K562 (cell line): Measurements from ENCODE around the gene YJEFN3. TPM values are rescaled to one million over a fixed set of nuclear protein-coding genes. Genes with fewer than 3 reads are reported as not detected.

Experiments
- ATAC-seq: fragments of 200-7000 bp; cut with Tn5 transposase; 3 replicates; pipeline ENCODE4 v1.9.1; 2020; ENCODE audit warnings: moderate library complexity
- BruUV-seq: library from RNA; stranded (reverse); fragments of 400-500 nt; replicated peaks from 2 replicates; lab custom pipeline; 2021; lab: Mats Ljungman, UMichigan
- CTCF ChIA-PET: fragments of 300-600 bp; formaldehyde crosslinking; extraction: SDS; loops from one replicate; lab custom pipeline; 2021; ENCODE audit warnings: low intra/inter-chr PET ratio; lab: Yijun Ruan, JAX
- POLR2A ChIA-PET: fragments of 300-600, 350-650 bp; sonication (Branson Sonifier 250); formaldehyde crosslinking; extraction: SDS; loops from one replicate; lab custom pipeline; 2021; ENCODE audit warnings: antibody characterized with exemption, inconsistent platforms; lab: Yijun Ruan, JAX
- DNase-seq, 4 experiments: peaks; one replicate each; pipeline versions ENCODE4 v3.0.0 to v3.0.0-alpha.2; 2011 to 2018; ENCODE audit warnings: low spot score in 3 of 4, mixed read lengths in 3 of 4; ENCODE audit errors: extremely low read depth in 1 of 4
- FAIRE-seq: peaks from 2 replicates; lab custom pipeline; 2011; peaks lifted over from hg19 to GRCh38; lab: Jason Lieb, UNC
- H2AFZ ChIP-seq: 2 replicates; pipeline ENCODE4 v1.6.0; 2011; ENCODE audit warnings: low read depth, low read length, control low read depth, inconsistent platforms
- H3K27ac ChIP-seq: fragments of 200-600 bp; 3 replicates; pipeline ENCODE4 v1.8.0; 2011; ENCODE audit warnings: low read depth, mild to moderate bottlenecking, control low read depth, inconsistent platforms, low read length, moderate library complexity, mixed read lengths; ENCODE audit errors: extremely low read depth
- H3K27me3 ChIP-seq, 2 experiments: fragments of 300-600 bp in 1 of 2; 2 replicates in 1 of 2; 3 replicates in 1 of 2; pipeline versions ENCODE4 v1.6.0 to v1.8.0; 2011; ENCODE audit warnings: inconsistent platforms in 2 of 2, low read length in 2 of 2, mild to moderate bottlenecking in 1 of 2, mixed read lengths in 1 of 2, moderate library complexity in 1 of 2; ENCODE audit not compliant: control insufficient read depth in 2 of 2, insufficient read depth in 2 of 2
- H3K36me3 ChIP-seq: fragments of 300-600 bp; 3 replicates; pipeline ENCODE4 v1.8.0; 2011; ENCODE audit warnings: mild to moderate bottlenecking, low read length, inconsistent platforms; ENCODE audit not compliant: control insufficient read depth, insufficient read depth
- H3K4me1 ChIP-seq, 2 experiments: fragments of 200-600 bp in 1 of 2; replicated peaks in 1 of 2; 2 replicates in 1 of 2; 3 replicates in 1 of 2; pipeline versions ENCODE4 v1.5.1 to v1.8.0; 2011; ENCODE audit warnings: inconsistent platforms in 2 of 2, low read length in 2 of 2, mild to moderate bottlenecking in 1 of 2, mixed read lengths in 1 of 2, moderate library complexity in 1 of 2; ENCODE audit not compliant: control insufficient read depth in 2 of 2, insufficient read depth in 2 of 2
- H3K4me2 ChIP-seq: 2 replicates; pipeline ENCODE4 v1.6.1; 2011; ENCODE audit warnings: low read length, control low read depth, inconsistent platforms, mixed read lengths; ENCODE audit not compliant: insufficient read depth
- H3K4me3 ChIP-seq: fragments of 200-600 bp; sonication (generic), shearing (Covaris generic); 2 replicates; pipeline ENCODE4 v1.5.1; 2016; ENCODE audit warnings: control low read depth, inconsistent platforms
- H3K79me2 ChIP-seq: fragments of 200-600 bp; 3 replicates; pipeline ENCODE4 v1.8.0; 2011; ENCODE audit warnings: low read length, inconsistent platforms; ENCODE audit not compliant: control insufficient read depth, insufficient read depth
- H3K9ac ChIP-seq, 2 experiments: 2 replicates each; pipeline versions ENCODE4 v1.6.0 to v1.6.1; 2011; ENCODE audit warnings: low read depth in 2 of 2, low read length in 2 of 2, control low read depth in 1 of 2, inconsistent platforms in 1 of 2, mild to moderate bottlenecking in 1 of 2, mixed read lengths in 1 of 2; ENCODE audit not compliant: insufficient read depth in 1 of 2
- H3K9me1 ChIP-seq: one replicate; pipeline ENCODE4 v1.6.0; 2011; ENCODE audit warnings: inconsistent platforms, mild to moderate bottlenecking, low read length, moderate library complexity; ENCODE audit not compliant: control insufficient read depth, insufficient read depth
- H3K9me3 ChIP-seq: replicated peaks from 2 replicates; pipeline ENCODE4 v1.5.1; 2011; ENCODE audit warnings: low read depth, low read length, inconsistent platforms; ENCODE audit not compliant: control insufficient read depth, insufficient read depth
- H4K20me1 ChIP-seq: replicated peaks from 2 replicates; pipeline ENCODE4 v1.6.1; 2011; ENCODE audit warnings: low read length, inconsistent platforms, mixed read lengths; ENCODE audit not compliant: control insufficient read depth, insufficient read depth
- ARID2 ChIP-seq: fragments of 450-650 bp; IDR thresholded peaks from 2 replicates; pipeline ENCODE4 v1.6.1; 2017; ENCODE audit warnings: antibody characterized with exemption, mild to moderate bottlenecking
- CBX5 ChIP-seq: IDR thresholded peaks from 2 replicates; pipeline ENCODE4 v1.6.1; 2014; ENCODE audit warnings: low read depth, borderline replicate concordance
- COPS2 ChIP-seq: fragments of 450-650 bp; conservative IDR thresholded peaks from 2 replicates; pipeline ENCODE4 v1.6.1; 2016; ENCODE audit warnings: mild to moderate bottlenecking, moderate library complexity
- HDAC2 ChIP-seq: fragments of 450-650 bp; IDR thresholded peaks from 2 replicates; pipeline ENCODE4 v1.6.1; 2016; ENCODE audit warnings: mild to moderate bottlenecking
- JUN ChIP-seq, 2 experiments: sonication (generic) in 1 of 2; formaldehyde crosslinking in 1 of 2; IDR thresholded peaks; 2 replicates each; pipeline versions ENCODE4 v1.6.1 to v1.8.0; 2012 to 2022; ENCODE audit warnings: borderline replicate concordance in 2 of 2, mild to moderate bottlenecking in 2 of 2, improper control_type of control experiment in 1 of 2, low read depth in 1 of 2, low read length in 1 of 2, missing genetic modification reagents in 1 of 2
- PRDM10 ChIP-seq: fragments of 450-650 bp; IDR thresholded peaks from 2 replicates; pipeline ENCODE4 v1.6.1; 2018; ENCODE audit not compliant: partially characterized antibody
- SAFB2 ChIP-seq: fragments of 200-400 bp; formaldehyde crosslinking; IDR thresholded peaks from 2 replicates; pipeline ENCODE4 v1.6.1; 2018; ENCODE audit warnings: borderline replicate concordance, low read length, low read depth, moderate library complexity; ENCODE audit not compliant: severe bottlenecking
- TBL1XR1 ChIP-seq, 2 experiments: IDR thresholded peaks; 2 replicates each; pipeline ENCODE4 v1.6.1; 2012; ENCODE audit warnings: improper control_type of control experiment in 2 of 2, low read length in 2 of 2, mild to moderate bottlenecking in 1 of 2
- XRCC5 ChIP-seq: fragments of 200-400 bp; formaldehyde crosslinking; IDR thresholded peaks from 2 replicates; pipeline ENCODE4 v1.6.1; 2017; ENCODE audit warnings: low read depth, mild to moderate bottlenecking, low read length
- ZFP36 ChIP-seq: fragments of 150-350 bp; IDR thresholded peaks from 2 replicates; pipeline ENCODE4 v1.6.1; 2018; ENCODE audit warnings: low read length, low read depth; ENCODE audit not compliant: partially characterized antibody
- ZNF24 ChIP-seq: fragments of 450-650 bp; IDR thresholded peaks from 2 replicates; pipeline ENCODE4 v1.6.1; 2016
- ZNF830 ChIP-seq: fragments of 250-450 bp; sonication (Bioruptor Pico); IDR thresholded peaks from 2 replicates; pipeline ENCODE4 v1.5.0; 2021; ENCODE audit warnings: mild to moderate bottlenecking
- WGBS: fragments of 100-300 bp; shearing (Covaris generic); methylation state at CpG from one replicate; pipeline ENCODE4 v1.1.6; 2016; ENCODE audit warnings: low coverage, mixed read lengths; ENCODE audit not compliant: insufficient coverage; ENCODE audit errors: missing lambda C conversion rate; 5-methylcytosine and 5-hydroxymethylcytosine counted together
- in situ Hi-C: fragments of 300-500 bp; cut with MboI; formaldehyde crosslinking; loops from 4 replicates; pipeline ENCODE4 v1.15.0; 2018; ENCODE audit warnings: inconsistent platforms, mixed read lengths
- intact Hi-C: fragments of 100-400 bp; cut with micrococcal nuclease; formaldehyde crosslinking; loops from 2 replicates; pipeline ENCODE4 v1.14.2; 2022
- polyA plus RNA-seq, 8 experiments: library from polyadenylated mRNA; depleted of rRNA in 4 of 8; stranded (reverse) in 5 of 8; unstranded in 3 of 8; fragments of >200 nt; fragmentation: Nextera tagmentation in 2 of 8; fragmentation: Illumina TruSeq in 1 of 8; extraction: Ambion mirVana in 2 of 8; extraction: Trizol in 1 of 8; gene quantifications; 2 replicates each; pipeline versions ENCODE4 v1.2.1 to v1.2.3, GENCODE V29; 2011 to 2014; ENCODE audit warnings: inconsistent platforms in 1 of 8, missing spikeins in 1 of 8
- total RNA-seq, 7 experiments: library from RNA; depleted of rRNA in 6 of 7; stranded (reverse); fragments of >200 nt in 6 of 7; fragmentation: Illumina TruSeq in 2 of 7; extraction: Trizol in 2 of 7; gene quantifications; 2 replicates each; pipeline versions ENCODE4 v1.2.1 to v1.2.3, GENCODE V29; 2011 to 2021; ENCODE audit warnings: low replicate concordance in 1 of 7
- TF ChIP-seq, protein P1 (sequence below): sonication (generic); formaldehyde crosslinking; IDR thresholded peaks from 2 replicates; pipeline ENCODE4 v1.8.1; 2023; ENCODE audit warnings: missing genetic modification reagents, mild to moderate bottlenecking, borderline replicate concordance
- TF ChIP-seq, protein P2 (sequence below): sonication (generic); formaldehyde crosslinking; IDR thresholded peaks from 2 replicates; pipeline ENCODE4 v1.9.0; 2022; ENCODE audit warnings: mild to moderate bottlenecking, missing genetic modification reagents

Gene YJEFN3
- total and polyA plus RNA-seq, 9 of the 15 experiments (the other 6 are each of a cell fraction or from before 2014, with no cell fraction given) = 0.04 to 5.8 (median 1.3) TPM; not detected in 1

DNA sequence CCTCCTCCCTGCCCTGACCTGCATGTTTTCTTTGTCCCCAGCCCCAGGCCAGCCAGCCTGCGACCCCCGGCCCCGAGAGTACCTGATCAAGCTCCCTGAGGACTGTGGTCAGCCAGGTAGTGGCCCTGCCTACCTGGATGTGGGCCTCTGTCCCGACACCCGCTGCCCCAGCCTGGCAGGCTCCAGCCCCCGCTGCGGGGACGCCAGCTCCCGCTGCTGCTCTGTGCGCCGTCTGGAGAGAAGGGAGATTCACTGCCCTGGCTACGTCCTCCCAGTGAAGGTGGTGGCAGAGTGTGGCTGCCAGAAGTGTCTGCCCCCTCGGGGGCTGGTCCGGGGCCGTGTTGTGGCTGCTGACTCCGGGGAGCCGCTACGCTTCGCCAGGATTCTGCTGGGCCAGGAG, 14.9 kb downstream of the YJEFN3 start:
- Histone ChIP-seq H3K9ac (no peak overlapping the region), H3K4me3 (no peak overlapping the region), H3K4me1 (peaks cover 2 to 68% of the 10 kb centered on the region in 2 experiments; a peak in 2 of 5 replicates), H3K27ac (no peak overlapping the region), H3K27me3 (peaks cover 3 to 23% of the 10 kb centered on the region in 2 experiments; a peak in 3 of 5 replicates), H3K36me3 (no peaks in the 10 kb centered on the region), H3K9me3 (no peaks in the 10 kb centered on the region; the same call in 1 of the 2 replicates), H2AFZ (no peak overlapping the region), H3K9me1 (no peaks in the 10 kb centered on the region), H3K4me2 (no peak overlapping the region), H3K79me2 (no peaks in the 10 kb centered on the region), H4K20me1 (no peaks in the 10 kb centered on the region)
- intact Hi-C loops (no loop called here), in situ Hi-C loops (loop anchor here (25.0 kb wide), 1 partner anchor 94 kb away; the partner anchor contains the start of genes GMIP and LPAR2)
- ATAC-seq (no peak), FAIRE-seq (no peak), DNase-seq (no peak)
- no TSS peak for BruUV-seq
- ChIA-PET CTCF (no interaction called here), POLR2A (interaction anchor here (0.6 to 0.8 kb wide), 2 partner anchors 12 to 343 kb away, joined by 3 to 6 read pairs; no protein-coding TSS in a partner anchor)
- WGBS = 34% methylated on average over 19 of the region's 19 CpGs
- TF ChIP-seq ZNF24 (no peak), XRCC5 (no peak), JUN (IDR thresholded peaks at IDR 0.05; ENCODE audit: borderline replicate concordance, low read depth, low read length) (no peak), JUN (CRISPR knock-in tag; IDR thresholded peaks at IDR 0.05; ENCODE audit: borderline replicate concordance) (no peak), ZNF830 (CRISPR knock-in tag) (no peak), ZFP36 (no peak), PRDM10 (no peak), TBL1XR1 (IDR thresholded peaks at IDR 0.05; ENCODE audit: low read length in 2 of 2) (no peak), HDAC2 (no peak), SAFB2 (no peak), ARID2 (no peak), COPS2 (no peak), CBX5 (no peak)
- TF ChIP-seq, protein P1, sequence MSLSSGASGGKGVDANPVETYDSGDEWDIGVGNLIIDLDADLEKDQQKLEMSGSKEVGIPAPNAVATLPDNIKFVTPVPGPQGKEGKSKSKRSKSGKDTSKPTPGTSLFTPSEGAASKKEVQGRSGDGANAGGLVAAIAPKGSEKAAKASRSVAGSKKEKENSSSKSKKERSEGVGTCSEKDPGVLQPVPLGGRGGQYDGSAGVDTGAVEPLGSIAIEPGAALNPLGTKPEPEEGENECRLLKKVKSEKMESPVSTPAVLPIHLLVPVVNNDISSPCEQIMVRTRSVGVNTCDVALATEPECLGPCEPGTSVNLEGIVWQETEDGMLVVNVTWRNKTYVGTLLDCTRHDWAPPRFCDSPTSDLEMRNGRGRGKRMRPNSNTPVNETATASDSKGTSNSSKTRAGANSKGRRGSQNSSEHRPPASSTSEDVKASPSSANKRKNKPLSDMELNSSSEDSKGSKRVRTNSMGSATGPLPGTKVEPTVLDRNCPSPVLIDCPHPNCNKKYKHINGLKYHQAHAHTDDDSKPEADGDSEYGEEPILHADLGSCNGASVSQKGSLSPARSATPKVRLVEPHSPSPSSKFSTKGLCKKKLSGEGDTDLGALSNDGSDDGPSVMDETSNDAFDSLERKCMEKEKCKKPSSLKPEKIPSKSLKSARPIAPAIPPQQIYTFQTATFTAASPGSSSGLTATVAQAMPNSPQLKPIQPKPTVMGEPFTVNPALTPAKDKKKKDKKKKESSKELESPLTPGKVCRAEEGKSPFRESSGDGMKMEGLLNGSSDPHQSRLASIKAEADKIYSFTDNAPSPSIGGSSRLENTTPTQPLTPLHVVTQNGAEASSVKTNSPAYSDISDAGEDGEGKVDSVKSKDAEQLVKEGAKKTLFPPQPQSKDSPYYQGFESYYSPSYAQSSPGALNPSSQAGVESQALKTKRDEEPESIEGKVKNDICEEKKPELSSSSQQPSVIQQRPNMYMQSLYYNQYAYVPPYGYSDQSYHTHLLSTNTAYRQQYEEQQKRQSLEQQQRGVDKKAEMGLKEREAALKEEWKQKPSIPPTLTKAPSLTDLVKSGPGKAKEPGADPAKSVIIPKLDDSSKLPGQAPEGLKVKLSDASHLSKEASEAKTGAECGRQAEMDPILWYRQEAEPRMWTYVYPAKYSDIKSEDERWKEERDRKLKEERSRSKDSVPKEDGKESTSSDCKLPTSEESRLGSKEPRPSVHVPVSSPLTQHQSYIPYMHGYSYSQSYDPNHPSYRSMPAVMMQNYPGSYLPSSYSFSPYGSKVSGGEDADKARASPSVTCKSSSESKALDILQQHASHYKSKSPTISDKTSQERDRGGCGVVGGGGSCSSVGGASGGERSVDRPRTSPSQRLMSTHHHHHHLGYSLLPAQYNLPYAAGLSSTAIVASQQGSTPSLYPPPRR = no peak
- TF ChIP-seq, protein P2, sequence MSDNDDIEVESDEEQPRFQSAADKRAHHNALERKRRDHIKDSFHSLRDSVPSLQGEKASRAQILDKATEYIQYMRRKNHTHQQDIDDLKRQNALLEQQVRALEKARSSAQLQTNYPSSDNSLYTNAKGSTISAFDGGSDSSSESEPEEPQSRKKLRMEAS (CRISPR knock-in tag) = no peak
